Panc1 (cell line): ENCODE measurements around the gene WNK2.

ENCODE experiments used
- CTCF ChIP-seq: fragments of 450-650 bp; IDR thresholded peaks from 2 replicates; pipeline ENCODE4 v1.5.1; 2017; ENCODE audit warnings: mild to moderate bottlenecking
- POLR2AphosphoS5 ChIP-seq: IDR thresholded peaks from 2 replicates; pipeline ENCODE4 v1.6.1; 2012; ENCODE audit warnings: mild to moderate bottlenecking, low read depth, low read length, moderate library complexity
- REST ChIP-seq, 2 experiments: IDR thresholded peaks; 2 replicates each; pipeline ENCODE4 v1.6.1; 2011 to 2012; ENCODE audit warnings: low read depth in 2 of 2, control low read depth in 1 of 2, low read length in 1 of 2, mild to moderate bottlenecking in 1 of 2, moderate library complexity in 1 of 2; ENCODE audit not compliant: insufficient read depth in 1 of 2

DNA sequence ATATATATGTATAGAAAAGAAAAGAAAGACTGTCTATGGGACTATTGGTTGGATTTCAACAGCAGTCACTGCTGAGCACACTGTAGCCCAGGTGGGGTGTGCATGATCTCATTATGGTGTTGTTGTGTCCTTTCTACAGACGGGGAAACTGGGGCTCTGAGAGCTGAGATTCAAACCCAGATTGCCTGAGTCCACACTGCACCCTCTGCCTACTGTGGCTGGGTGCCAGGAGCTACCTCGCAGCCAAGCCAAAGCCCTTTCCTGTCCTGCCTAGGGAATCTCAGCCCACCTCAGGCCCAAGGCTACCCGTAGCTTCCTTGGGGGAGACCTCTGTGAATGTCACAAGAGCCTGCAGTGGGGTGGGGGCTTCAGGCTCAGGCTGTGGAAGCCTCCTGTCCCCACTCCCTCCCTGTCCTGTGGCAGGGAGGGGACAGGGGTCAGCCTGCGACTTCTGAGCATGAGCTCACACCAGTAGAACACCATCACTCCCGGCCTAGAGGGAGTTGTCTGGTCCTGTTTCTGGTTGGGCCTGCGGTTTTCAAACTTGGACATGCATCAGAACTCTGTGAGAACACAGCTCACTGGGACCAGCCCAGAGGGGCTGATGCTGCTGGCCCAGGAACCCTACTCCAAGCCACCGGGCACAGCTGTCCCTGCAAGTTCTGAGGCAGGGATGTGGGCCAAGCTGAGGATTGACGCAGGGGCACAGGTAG is 42.0 kb upstream of the WNK2 start:
- TF ChIP-seq POLR2AphosphoS5 (no peak), CTCF (no peak), REST (IDR thresholded peaks at IDR 0.05; ENCODE audit: insufficient read depth in 1 of 2, low read depth in 2 of 2, low read length in 1 of 2) (no peak)
